Astrocyte (in vitro differentiated cells and primary cell): Measurements from ENCODE around the gene S100A14.
"Not testable (repeated sequence)": the region's sequence is repeated elsewhere in the genome, so short reads cannot be mapped to it uniquely, and the experiment has no call there.

Experiments used
- CTCF ChIP-seq: IDR thresholded peaks from 2 replicates; pipeline ENCODE4 v1.5.1; 2011; ENCODE audit warnings: low read depth, mild to moderate bottlenecking, inconsistent platforms, low read length, moderate library complexity; ENCODE audit not compliant: insufficient read depth
- EZH2 ChIP-seq: IDR thresholded peaks from 2 replicates; pipeline ENCODE4 v1.6.1; 2012; ENCODE audit warnings: mild to moderate bottlenecking, low read length, inconsistent platforms; ENCODE audit not compliant: insufficient read depth

GRCh38 chr1:153640213-153640612 lies 24.1 kb upstream of the S100A14 start:
- not testable (repeated sequence) for TF ChIP-seq CTCF, EZH2
